HuH-7.5 (cell line): ENCODE data around the gene PTBP1.
A peak's percentile ranks its signal among the peaks of the same experiment; 100 is the strongest.

Experiments used
- DNase-seq: peaks from one replicate; pipeline ENCODE4 v3.0.0; 2011; ENCODE audit warnings: low spot score

Gene PTBP1

GRCh38 chr19:772730-773436 lies 24.4 kb upstream of the PTBP1 start:
- no peak for DNase-seq

GRCh38 chr19:776549-776948 lies 20.7 kb upstream of the PTBP1 start:
- DNase-seq = no peak

- peak; percentile 80 for DNase-seq
Observed at GRCh38 chr19:778910-779653, 18.2 kb upstream of the PTBP1 start.

- DNase-seq = no peak
Observed at GRCh38 chr19:780935-781334, 16.3 kb upstream of the PTBP1 start.

- no peak for DNase-seq
Observed at GRCh38 chr19:781800-782184, 15.5 kb upstream of the PTBP1 start.

- DNase-seq = peak; percentile 70
Observed at GRCh38 chr19:782185-782877, 14.9 kb upstream of the PTBP1 start.

GRCh38 chr19:782878-783668 lies 14.2 kb upstream of the PTBP1 start:
- no peak for DNase-seq

GRCh38 chr19:784541-784940 lies 12.7 kb upstream of the PTBP1 start:
- no peak for DNase-seq

GRCh38 chr19:787536-787935 lies 9.7 kb upstream of the PTBP1 start:
- no peak for DNase-seq

GRCh38 chr19:788686-788982 lies 8.6 kb upstream of the PTBP1 start:
- no peak for DNase-seq

- DNase-seq = no peak
Observed at GRCh38 chr19:788983-789700, 8.1 kb upstream of the PTBP1 start.

GRCh38 chr19:789701-790060 lies 7.6 kb upstream of the PTBP1 start:
- no peak for DNase-seq

- no peak for DNase-seq
Observed at GRCh38 chr19:791007-791566, 6.2 kb upstream of the PTBP1 start.

- DNase-seq = no peak
Observed at GRCh38 chr19:791567-792305, 5.5 kb upstream of the PTBP1 start.

GRCh38 chr19:792306-792885 lies 4.9 kb upstream of the PTBP1 start:
- DNase-seq = no peak

- no peak for DNase-seq
Observed at GRCh38 chr19:793806-794205, 3.4 kb upstream of the PTBP1 start.

- no peak for DNase-seq
Observed at GRCh38 chr19:795073-795611, 2.1 kb upstream of the PTBP1 start.

- no peak for DNase-seq
Observed at GRCh38 chr19:795691-796581, 1.3 kb upstream of the PTBP1 start.
